ENCODE measurements around the gene KRABD2.

KRABD2 gene

DNA sequence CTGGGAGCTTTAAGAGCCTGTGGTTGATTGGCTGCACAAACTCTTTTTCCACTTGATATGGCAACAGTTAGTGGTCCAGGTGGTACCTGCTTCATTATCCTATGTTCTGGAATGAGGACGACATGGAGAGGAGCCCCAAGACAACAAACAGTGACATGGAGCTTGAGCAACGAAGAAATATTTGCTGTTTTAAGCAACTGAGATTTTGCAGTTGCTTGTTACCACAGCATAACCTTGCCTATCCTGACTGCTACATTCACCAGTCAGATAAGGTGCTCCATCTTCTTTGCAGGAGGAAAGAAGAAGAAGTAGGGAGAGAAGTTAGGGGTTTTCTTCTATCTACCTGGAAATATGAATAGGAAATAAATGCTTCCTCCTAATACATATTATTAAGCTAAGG, 44.4 kb downstream of the KRABD2 start:
- Mint-ChIP-seq H3K36me3 (ENCODE audit: low read depth) (no peaks in the 10 kb centered on the region), H3K4me3 (no peak overlapping the region), H3K27me3 (ENCODE audit: low read depth) (peaks cover 18% of the 10 kb centered on the region), H3K9me3 (no peaks in the 10 kb centered on the region), H3K4me1 (ENCODE audit: low read depth) (peaks cover 2% of the 10 kb centered on the region), H3K27ac (no peak overlapping the region)

- H3K27me3 Mint-ChIP-seq (ENCODE audit: low read depth) = peaks cover 54% of the 10 kb centered on the region
- peaks cover 14% of the 10 kb centered on the region for H3K4me1 Mint-ChIP-seq (ENCODE audit: low read depth)
- no peaks in the 10 kb centered on the region for H3K9me3 Mint-ChIP-seq
- H3K4me3 Mint-ChIP-seq = peak overlapping the region; percentile 28
- H3K36me3 Mint-ChIP-seq (ENCODE audit: low read depth) = no peaks in the 10 kb centered on the region
- H3K27ac Mint-ChIP-seq = no peak overlapping the region
These were observed 49.2 kb downstream of the KRABD2 start for GRCh38 chr17:8327303-8327649.
